OCI-LY1 (cell line): ENCODE data around the gene FMNL3.

Experiments
- H2AFZ ChIP-seq: fragments of 200-600 bp; sonication (generic), shearing (Covaris generic); 2 replicates; pipeline ENCODE4 v1.6.0; 2014; ENCODE audit warnings: antibody characterized with exemption, mild to moderate bottlenecking, low read length
- H3F3A ChIP-seq: fragments of 200-600 bp; sonication (generic), shearing (Covaris generic); 2 replicates; pipeline ENCODE4 v1.6.0; 2014; ENCODE audit warnings: mild to moderate bottlenecking, antibody characterized with exemption, low read length, moderate library complexity; ENCODE audit not compliant: insufficient read depth
- H3K27ac ChIP-seq: fragments of 200-600 bp; sonication (generic); 2 replicates; pipeline ENCODE4 v1.5.1; 2014; ENCODE audit warnings: low read length, mixed run types, mild to moderate bottlenecking, low read depth; ENCODE audit not compliant: poor library complexity, severe bottlenecking
- H3K27me3 ChIP-seq: fragments of 200-600 bp; sonication (generic); 2 replicates; pipeline ENCODE4 v1.6.0; 2014; ENCODE audit warnings: antibody characterized with exemption, mild to moderate bottlenecking, low read length, moderate library complexity; ENCODE audit not compliant: insufficient read depth
- H3K36me3 ChIP-seq: fragments of 200-600 bp; sonication (generic); 2 replicates; pipeline ENCODE4 v1.6.1; 2014; ENCODE audit warnings: mild to moderate bottlenecking, antibody characterized with exemption, low read length, moderate library complexity, mixed read lengths; ENCODE audit not compliant: insufficient read depth
- H3K4me1 ChIP-seq: fragments of 200-600 bp; sonication (generic); 2 replicates; pipeline ENCODE4 v1.5.1; 2014; ENCODE audit warnings: mild to moderate bottlenecking, low read length, moderate library complexity; ENCODE audit not compliant: insufficient read depth, severe bottlenecking
- H3K4me2 ChIP-seq: fragments of 200-600 bp; sonication (generic), shearing (Covaris generic); 2 replicates; pipeline ENCODE4 v1.6.1; 2014; ENCODE audit warnings: low read length
- H3K4me3 ChIP-seq: fragments of 200-600 bp; sonication (generic); 2 replicates; pipeline ENCODE4 v1.5.1; 2014; ENCODE audit warnings: low read length, low read depth, mild to moderate bottlenecking, mixed read lengths; ENCODE audit not compliant: poor library complexity, severe bottlenecking
- H3K79me2 ChIP-seq: fragments of 200-600 bp; shearing (Covaris generic); 2 replicates; pipeline ENCODE4 v1.6.1; 2016; ENCODE audit warnings: mixed run types, low read length, mixed read lengths; ENCODE audit not compliant: insufficient read depth
- H3K9ac ChIP-seq: fragments of 200-600 bp; sonication (generic), shearing (Covaris generic); 2 replicates; pipeline ENCODE4 v1.6.1; 2014; ENCODE audit warnings: mild to moderate bottlenecking, low read length, mixed read lengths
- H3K9me2 ChIP-seq: fragments of 200-600 bp; sonication (generic), shearing (Covaris generic); 2 replicates; pipeline ENCODE4 v1.6.1; 2014; ENCODE audit warnings: low read depth, mild to moderate bottlenecking, low read length, mixed read lengths
- H3K9me3 ChIP-seq: fragments of 200-600 bp; shearing (Covaris generic); 2 replicates; pipeline ENCODE4 v1.6.1; 2014; ENCODE audit warnings: low read length, mixed read lengths
- H4K20me1 ChIP-seq: fragments of 200-600 bp; sonication (generic), shearing (Covaris generic); 2 replicates; pipeline ENCODE4 v1.6.0; 2016; ENCODE audit warnings: mild to moderate bottlenecking, low read length; ENCODE audit not compliant: insufficient read depth
- EZH2 ChIP-seq: fragments of 200-600 bp; sonication (generic), shearing (Covaris generic); IDR thresholded peaks from 2 replicates; pipeline ENCODE4 v1.8.0; 2017; ENCODE audit warnings: borderline replicate concordance, mixed run types, mild to moderate bottlenecking, antibody characterized with exemption, low read length, moderate library complexity, mixed read lengths
- TF ChIP-seq, protein P1 (sequence below): fragments of 200-600 bp; sonication (generic), shearing (Covaris generic); IDR thresholded peaks from 2 replicates; pipeline ENCODE4 v1.5.1; 2017; ENCODE audit warnings: mild to moderate bottlenecking, antibody characterized with exemption, low read length, moderate library complexity, mixed read lengths

Gene FMNL3

DNA sequence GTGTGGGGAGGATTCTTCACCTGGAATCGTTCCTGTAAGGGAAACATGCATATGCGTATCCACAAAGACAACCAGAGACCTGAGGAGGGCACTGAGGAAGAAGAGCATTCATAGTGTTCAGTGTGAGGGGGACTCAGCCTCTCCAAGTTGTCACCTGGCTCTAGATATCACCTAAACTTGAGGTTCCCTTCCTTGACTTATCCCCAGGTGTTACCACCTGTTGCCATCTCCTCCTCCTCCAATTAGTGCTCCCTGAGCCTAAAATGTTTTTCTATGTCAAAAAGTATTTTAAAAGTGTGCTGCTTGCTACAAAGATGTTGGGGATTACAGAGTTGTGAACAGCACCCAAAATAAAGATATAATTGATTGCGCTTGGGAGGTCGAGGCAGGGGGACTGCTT lies 41.0 kb downstream of the FMNL3 start:
- Histone ChIP-seq H3K27ac (no peak overlapping the region), H3K9me3 (no peaks in the 10 kb centered on the region), H3F3A (no peaks in the 10 kb centered on the region), H3K27me3 (no peaks in the 10 kb centered on the region), H2AFZ (no peak overlapping the region), H3K79me2 (no peaks in the 10 kb centered on the region), H3K9ac (no peak overlapping the region), H3K4me3 (no peak overlapping the region), H3K4me1 (peaks cover 55% of the 10 kb centered on the region), H3K4me2 (no peak overlapping the region), H3K9me2 (no peaks in the 10 kb centered on the region), H3K36me3 (no peaks in the 10 kb centered on the region), H4K20me1 (no peaks in the 10 kb centered on the region)
- no peak for TF ChIP-seq EZH2
- TF ChIP-seq, protein P1, sequence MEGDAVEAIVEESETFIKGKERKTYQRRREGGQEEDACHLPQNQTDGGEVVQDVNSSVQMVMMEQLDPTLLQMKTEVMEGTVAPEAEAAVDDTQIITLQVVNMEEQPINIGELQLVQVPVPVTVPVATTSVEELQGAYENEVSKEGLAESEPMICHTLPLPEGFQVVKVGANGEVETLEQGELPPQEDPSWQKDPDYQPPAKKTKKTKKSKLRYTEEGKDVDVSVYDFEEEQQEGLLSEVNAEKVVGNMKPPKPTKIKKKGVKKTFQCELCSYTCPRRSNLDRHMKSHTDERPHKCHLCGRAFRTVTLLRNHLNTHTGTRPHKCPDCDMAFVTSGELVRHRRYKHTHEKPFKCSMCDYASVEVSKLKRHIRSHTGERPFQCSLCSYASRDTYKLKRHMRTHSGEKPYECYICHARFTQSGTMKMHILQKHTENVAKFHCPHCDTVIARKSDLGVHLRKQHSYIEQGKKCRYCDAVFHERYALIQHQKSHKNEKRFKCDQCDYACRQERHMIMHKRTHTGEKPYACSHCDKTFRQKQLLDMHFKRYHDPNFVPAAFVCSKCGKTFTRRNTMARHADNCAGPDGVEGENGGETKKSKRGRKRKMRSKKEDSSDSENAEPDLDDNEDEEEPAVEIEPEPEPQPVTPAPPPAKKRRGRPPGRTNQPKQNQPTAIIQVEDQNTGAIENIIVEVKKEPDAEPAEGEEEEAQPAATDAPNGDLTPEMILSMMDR = no peak

GRCh38 chr12:49665384-49665783 lies 41.8 kb downstream of the FMNL3 start:
- no peak overlapping the region for H3K9ac ChIP-seq
- no peaks in the 10 kb centered on the region for H3K9me3 ChIP-seq
- H2AFZ ChIP-seq = no peak overlapping the region
- TF ChIP-seq, protein P1 = no peak
- TF ChIP-seq EZH2 = no peak
- no peak overlapping the region for H3K4me3 ChIP-seq
- H3K79me2 ChIP-seq = no peaks in the 10 kb centered on the region
- no peaks in the 10 kb centered on the region for H3K9me2 ChIP-seq
- no peak overlapping the region for H3K27ac ChIP-seq
- H3F3A ChIP-seq = no peaks in the 10 kb centered on the region
- peaks cover 49% of the 10 kb centered on the region for H3K4me1 ChIP-seq
- H3K36me3 ChIP-seq = no peaks in the 10 kb centered on the region
- no peaks in the 10 kb centered on the region for H4K20me1 ChIP-seq
- H3K4me2 ChIP-seq = no peak overlapping the region
- no peaks in the 10 kb centered on the region for H3K27me3 ChIP-seq

- Histone ChIP-seq H3K9ac (no peak overlapping the region), H3K4me2 (no peak overlapping the region), H3K9me3 (no peaks in the 10 kb centered on the region), H3K4me1 (peaks cover 42% of the 10 kb centered on the region), H4K20me1 (no peaks in the 10 kb centered on the region), H3K36me3 (no peaks in the 10 kb centered on the region), H3K9me2 (no peaks in the 10 kb centered on the region), H3F3A (no peaks in the 10 kb centered on the region), H2AFZ (no peak overlapping the region), H3K27ac (no peak overlapping the region), H3K4me3 (no peak overlapping the region), H3K27me3 (no peaks in the 10 kb centered on the region), H3K79me2 (no peaks in the 10 kb centered on the region)
- TF ChIP-seq, protein P1 = no peak
- TF ChIP-seq EZH2 = no peak
Measured at GRCh38 chr12:49664591-49665239, 42.5 kb downstream of the FMNL3 start.
